Fibroblast of upper back skin (primary cell): ENCODE data around the gene USP32.
"Not testable (repeated sequence)": the region's sequence is repeated elsewhere in the genome, so short reads cannot be mapped to it uniquely, and the experiment has no call there.

Experiments
- DNase-seq: peaks from one replicate; pipeline ENCODE4 v3.0.0-alpha.2; 2013

Gene USP32

GRCh38 chr17:60406887-60407286, 15.0 kb upstream of the USP32 start:
- DNase-seq: no peak

GRCh38 chr17:60403962-60404361, 12.0 kb upstream of the USP32 start:
- DNase-seq: no peak

- no peak for DNase-seq
Observed at GRCh38 chr17:60403523-60403810, 11.5 kb upstream of the USP32 start.

- no peak for DNase-seq
Observed at GRCh38 chr17:60401819-60402218, 9.9 kb upstream of the USP32 start.

DNA sequence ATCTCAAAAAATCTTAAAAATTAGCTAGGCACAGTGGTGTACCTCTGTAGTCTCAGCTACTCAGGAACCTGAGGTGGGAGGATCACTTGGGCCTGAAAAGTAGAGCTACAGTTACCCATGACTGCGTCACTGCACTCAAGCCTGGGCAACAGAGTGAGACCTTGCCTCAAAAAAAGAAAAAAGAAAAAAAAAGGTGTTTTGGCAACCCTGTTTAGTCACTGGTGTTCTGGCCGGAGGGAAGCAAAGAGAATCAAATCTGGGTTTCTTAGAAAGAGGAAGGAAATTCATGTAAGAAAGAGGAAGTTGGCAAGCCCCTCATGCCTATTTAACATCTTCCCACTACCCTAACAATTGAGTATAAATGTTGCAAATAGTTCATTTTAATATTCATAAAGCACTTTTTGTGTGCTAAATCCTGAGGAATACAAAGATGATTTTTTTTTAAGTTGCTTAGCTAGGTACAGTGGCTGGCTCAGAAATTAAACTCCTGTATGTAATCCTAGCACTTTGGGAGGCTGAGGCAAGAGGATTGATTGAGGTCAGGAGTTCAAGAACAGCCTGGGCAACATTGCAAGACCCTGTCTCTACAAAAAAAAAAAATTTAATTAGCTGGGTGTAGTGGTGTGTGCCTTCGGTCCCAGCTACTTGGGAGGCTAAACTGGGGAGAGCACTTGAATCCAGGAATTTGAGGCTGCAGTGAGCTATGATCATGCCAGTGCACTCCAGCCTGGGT, 6.5 kb upstream of the USP32 start:
- no peak for DNase-seq

GRCh38 chr17:60396412-60396811, 4.5 kb upstream of the USP32 start:
- no peak for DNase-seq

DNA sequence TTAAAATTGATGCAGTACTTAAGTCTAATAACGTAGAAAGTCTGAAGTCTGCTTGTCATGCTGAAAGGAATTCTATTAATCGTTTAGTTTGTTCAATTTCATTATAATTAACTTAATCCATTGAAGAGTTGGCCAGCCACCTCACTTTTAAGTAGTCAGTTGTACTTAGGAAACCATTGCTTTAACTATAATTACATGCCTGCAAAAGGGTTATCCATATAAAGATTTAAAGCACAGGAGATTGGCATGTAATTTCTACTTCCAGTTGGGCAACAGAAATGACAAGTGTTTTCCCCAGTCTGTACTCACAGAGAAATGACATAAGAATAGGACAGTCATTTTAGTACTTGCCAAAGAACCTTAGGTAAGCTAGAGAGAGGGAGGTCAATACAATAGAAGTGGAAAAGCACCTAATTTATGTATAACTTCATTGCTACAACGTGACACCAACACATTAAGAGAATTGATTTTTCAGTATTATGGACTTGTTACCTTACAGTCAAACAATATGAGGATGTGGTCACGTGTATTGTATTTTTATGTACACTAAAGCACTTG, 3.7 kb upstream of the USP32 start:
- no peak for DNase-seq

GRCh38 chr17:60393840-60394723, 2.1 kb upstream of the USP32 start:
- DNase-seq: no peak

DNA sequence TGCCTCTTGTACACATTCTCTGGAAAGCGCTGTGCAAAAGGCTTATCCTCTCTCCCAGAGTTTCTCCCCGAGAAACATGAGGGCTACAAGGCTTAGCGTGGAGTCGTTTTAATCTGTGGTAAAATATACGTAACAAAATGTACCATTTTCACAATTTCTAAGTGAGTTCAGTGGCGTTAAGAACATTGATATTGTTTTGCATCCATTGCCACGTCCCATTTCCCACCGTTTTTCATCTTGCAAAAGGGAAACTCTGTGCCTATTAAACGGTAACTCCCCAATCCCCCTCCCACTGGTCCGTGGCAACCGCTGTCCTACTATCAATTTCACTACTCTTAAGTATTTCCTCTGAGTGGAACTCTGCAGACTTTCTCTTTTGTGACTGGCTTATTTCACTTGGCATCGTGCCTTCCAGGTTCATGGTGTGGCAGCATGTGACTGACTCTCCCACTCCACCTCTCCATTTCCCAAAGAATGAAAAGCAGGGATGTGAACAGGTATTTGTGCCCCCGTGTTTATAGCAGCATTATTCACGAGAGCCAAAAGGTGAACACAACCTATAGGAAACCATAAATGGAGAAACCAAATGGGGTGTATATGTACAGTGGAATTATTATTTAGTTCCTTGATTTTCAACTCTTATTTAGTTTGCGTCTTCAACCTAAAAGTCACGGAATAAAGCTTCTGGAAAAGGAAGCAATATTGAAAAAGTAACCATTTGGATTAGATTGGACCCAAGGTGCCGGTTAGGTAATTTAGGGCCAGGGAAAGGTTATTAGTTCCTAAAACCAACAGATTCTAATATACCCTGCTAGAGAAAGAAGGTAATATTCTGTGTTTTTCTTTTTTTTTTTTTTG, 1.1 kb upstream of the USP32 start:
- DNase-seq: peak; percentile 57

- DNase-seq: no peak
Observed at GRCh38 chr17:60391471-60392041, 377 bp downstream of the USP32 start.

DNA sequence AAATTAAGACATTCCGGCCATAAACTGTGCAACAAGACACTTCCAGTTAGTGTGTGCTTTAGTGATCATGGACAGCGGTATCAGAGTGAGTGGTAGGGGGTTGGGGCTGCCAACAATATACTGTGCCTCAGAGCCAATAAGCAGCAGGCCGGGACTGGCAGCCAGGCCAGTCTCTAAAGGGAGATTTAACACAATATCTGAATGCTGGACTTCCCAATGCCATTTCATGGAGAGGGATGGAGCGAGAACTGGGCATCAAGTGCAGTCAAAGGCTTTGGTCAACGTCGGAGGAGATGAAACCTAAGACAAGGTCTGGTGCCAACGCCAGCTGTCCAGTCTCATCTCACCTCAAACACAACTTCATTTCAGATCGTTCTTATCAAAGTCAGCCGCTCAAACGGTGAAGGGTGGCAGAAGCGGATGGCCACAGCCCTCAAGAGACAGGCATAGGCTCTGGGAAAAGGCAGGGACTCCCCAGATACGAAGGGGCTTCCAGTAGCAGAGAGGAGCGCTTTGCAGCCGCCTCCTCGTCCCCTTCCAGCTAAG, 935 bp downstream of the USP32 start:
- peak; percentile 49 for DNase-seq

GRCh38 chr17:60390186-60390585, 1.7 kb downstream of the USP32 start:
- peak; percentile 87 for DNase-seq

- no peak for DNase-seq
Observed at GRCh38 chr17:60388742-60389141, 3.2 kb downstream of the USP32 start.

GRCh38 chr17:60387666-60388065, 4.3 kb downstream of the USP32 start:
- DNase-seq: no peak

- peak; percentile 27 for DNase-seq
Observed at GRCh38 chr17:60386147-60387058, 5.5 kb downstream of the USP32 start.

- DNase-seq: not testable (repeated sequence)
Observed at GRCh38 chr17:60384921-60385320, 7.0 kb downstream of the USP32 start.

- DNase-seq: no peak
Observed at GRCh38 chr17:60383379-60383778, 8.6 kb downstream of the USP32 start.

- DNase-seq: no peak
Observed at GRCh38 chr17:60381958-60382357, 10.0 kb downstream of the USP32 start.

- DNase-seq: not testable (repeated sequence)
Observed at GRCh38 chr17:60379461-60379860, 12.5 kb downstream of the USP32 start.

DNA sequence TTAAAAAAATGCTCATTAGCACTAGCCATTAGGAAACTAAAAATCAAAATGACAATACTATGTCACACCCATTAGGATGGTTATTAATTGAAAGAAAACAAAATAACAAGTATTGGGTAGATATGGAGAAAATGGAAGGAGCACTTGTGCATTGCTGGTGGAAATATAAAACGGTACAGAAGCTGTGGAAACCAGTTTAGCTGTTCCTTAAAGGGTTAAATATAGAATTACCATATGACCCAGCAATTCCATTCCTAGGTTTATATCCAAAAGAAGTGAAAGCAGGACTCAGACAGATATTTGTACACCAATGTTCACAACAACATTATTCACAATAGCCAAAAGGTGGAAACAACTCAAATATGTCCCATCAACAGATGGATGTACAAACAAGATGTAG, 13.7 kb downstream of the USP32 start:
- DNase-seq: not testable (repeated sequence)

DNA sequence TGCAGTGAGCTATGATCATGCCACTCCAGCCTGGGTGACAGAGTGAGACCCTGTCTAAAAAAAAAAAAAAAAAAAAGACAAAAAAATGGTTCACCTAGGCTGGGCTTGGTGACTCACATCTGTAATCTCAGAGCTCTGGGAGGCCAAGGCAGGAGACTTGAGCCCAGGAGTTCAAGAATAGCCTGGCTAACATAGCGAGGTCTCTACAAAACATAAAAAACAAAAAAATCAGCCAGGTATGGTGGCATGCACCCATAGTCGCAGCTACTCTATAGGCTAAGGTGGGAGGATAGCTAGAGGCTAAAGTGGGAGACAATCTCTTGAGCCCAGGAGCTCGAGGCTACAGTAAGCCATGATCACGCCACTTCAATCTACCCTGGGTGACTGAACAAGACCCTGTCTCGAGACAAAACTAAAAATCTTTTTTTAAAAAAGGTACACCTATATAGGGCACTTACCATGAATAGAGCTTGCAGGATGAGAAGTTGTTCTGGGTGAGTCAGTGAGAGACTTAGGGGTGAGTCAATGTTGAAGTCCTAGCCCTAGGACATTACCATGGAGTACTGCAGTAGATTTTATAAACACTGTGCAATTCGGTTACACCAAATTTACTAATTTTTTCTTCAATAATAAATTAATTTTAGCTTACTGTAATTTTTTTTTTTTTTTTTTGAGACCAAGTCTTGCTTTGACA, 19.0 kb downstream of the USP32 start:
- DNase-seq: peak; percentile 49
